ENCODE measurements around the gene ROPN1. TPM values are rescaled to one million over a fixed set of nuclear protein-coding genes. Genes with fewer than 3 reads are reported as not detected.

The ROPN1 gene
- total and polyA plus RNA-seq, 3 experiments from 2014 or later = not detected

Other genes starting within 250 kb of the ROPN1 start
- under 1 TPM in 1 of 2 experiments, not detected in 1; 0.09 TPM for gene MYLK, start 107.8 kb downstream of the ROPN1 start, total RNA-seq
- gene MYLK, start 107.8 kb downstream of the ROPN1 start, polyA plus RNA-seq = 0.10 TPM
- 10 to 100 TPM; 31.6 to 36.0 TPM for gene CCDC14, start 30.9 kb downstream of the ROPN1 start, total RNA-seq
- 9.5 TPM for gene CCDC14, start 30.9 kb downstream of the ROPN1 start, polyA plus RNA-seq
- gene KALRN, start 41.2 kb upstream of the ROPN1 start, total RNA-seq = 1 to 10 TPM; 5.1 to 5.4 TPM
- gene KALRN, start 41.2 kb upstream of the ROPN1 start, polyA plus RNA-seq = 2.6 TPM

Data from CD8-positive, alpha-beta memory T cell (primary cell).